ENCODE measurements around the gene LPCAT4.
A peak's percentile ranks its signal among the peaks of the same experiment; 100 is the strongest.

LPCAT4 gene

GRCh38 chr15:34336231-34336990 is 30.6 kb downstream of the LPCAT4 start:
- no peak for DNase-seq

- no peak for DNase-seq
Measured at GRCh38 chr15:34335176-34336032, 31.6 kb downstream of the LPCAT4 start.

- DNase-seq: no peak
Measured at GRCh38 chr15:34334672-34335071, 32.3 kb downstream of the LPCAT4 start.

GRCh38 chr15:34332553-34333120 is 34.4 kb downstream of the LPCAT4 start:
- no peak for DNase-seq

GRCh38 chr15:34331809-34332208 is 35.2 kb downstream of the LPCAT4 start:
- peak; percentile 19 for DNase-seq

GRCh38 chr15:34330279-34330678 is 36.7 kb downstream of the LPCAT4 start:
- no peak for DNase-seq

- DNase-seq: no peak
Measured at GRCh38 chr15:34329006-34329405, 38.0 kb downstream of the LPCAT4 start.

- no peak for DNase-seq
Measured at GRCh38 chr15:34327906-34328305, 39.1 kb downstream of the LPCAT4 start.

GRCh38 chr15:34325368-34325767 is 41.6 kb downstream of the LPCAT4 start:
- DNase-seq: no peak

GRCh38 chr15:34324933-34325332 is 42.1 kb downstream of the LPCAT4 start:
- DNase-seq: no peak

- no peak for DNase-seq
Measured at GRCh38 chr15:34323217-34323616, 43.8 kb downstream of the LPCAT4 start.

GRCh38 chr15:34318277-34319079 is 48.5 kb downstream of the LPCAT4 start:
- peak; percentile 21 for DNase-seq

GRCh38 chr15:34314491-34315490 is 52.2 kb downstream of the LPCAT4 start:
- no peak for DNase-seq

- no peak for DNase-seq
Measured at GRCh38 chr15:34311563-34311962, 55.4 kb downstream of the LPCAT4 start.
